Measurements from ENCODE around the gene TSPAN3.

DNA sequence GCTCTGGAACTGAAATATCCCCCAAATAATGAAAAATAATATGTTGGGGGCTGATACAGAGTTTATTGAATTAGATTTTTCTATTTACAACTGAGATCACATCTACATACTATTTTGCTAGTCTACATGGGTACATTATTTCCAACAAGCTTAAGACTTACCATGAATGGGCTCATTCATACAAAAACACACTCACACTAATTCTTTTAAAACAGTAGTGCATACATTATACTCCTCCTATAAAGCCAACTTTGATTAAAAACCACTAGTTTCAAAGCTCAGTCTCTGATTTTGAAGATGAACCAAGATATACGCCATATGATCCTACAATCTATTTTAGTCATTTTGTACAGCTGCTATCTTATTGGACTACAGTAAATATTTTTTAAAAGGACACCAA lies 24.9 kb downstream of the TSPAN3 start:
- no peak for TF ChIP-seq CTCF (conservative IDR thresholded peaks at IDR 0.05; ENCODE audit: low read depth, low read length)
- no peak for TF ChIP-seq EZH2 (IDR thresholded peaks at IDR 0.05; ENCODE audit: low read length, unreplicated experiment)

Data from PC-3 (cell line).